ENCODE data around the gene SFPQ.
A peak's percentile ranks its signal among the peaks of the same experiment; 100 is the strongest.
"Not testable (repeated sequence)": the region's sequence is repeated elsewhere in the genome, so short reads cannot be mapped to it uniquely, and the experiment has no call there.

Gene SFPQ

DNA sequence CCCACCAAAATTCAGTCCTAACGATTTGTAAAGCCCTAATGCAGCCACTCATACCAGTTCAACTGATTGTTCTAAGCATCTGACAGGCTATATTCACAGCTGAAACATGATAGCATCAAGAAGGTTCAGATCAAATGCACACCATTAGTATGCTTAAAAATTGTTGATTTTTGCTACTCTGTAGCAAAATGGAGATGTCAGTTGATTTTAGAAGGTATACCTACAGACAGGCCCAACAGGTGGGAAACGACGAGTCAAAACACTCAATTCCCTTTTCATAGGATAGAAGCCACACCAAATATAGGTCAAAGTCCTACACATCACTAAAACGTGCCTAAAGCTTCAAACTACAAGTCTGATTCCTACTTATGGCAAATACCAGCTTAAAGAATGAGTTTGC is 6.7 kb downstream of the SFPQ start:
- DNase-seq: no peak

DNA sequence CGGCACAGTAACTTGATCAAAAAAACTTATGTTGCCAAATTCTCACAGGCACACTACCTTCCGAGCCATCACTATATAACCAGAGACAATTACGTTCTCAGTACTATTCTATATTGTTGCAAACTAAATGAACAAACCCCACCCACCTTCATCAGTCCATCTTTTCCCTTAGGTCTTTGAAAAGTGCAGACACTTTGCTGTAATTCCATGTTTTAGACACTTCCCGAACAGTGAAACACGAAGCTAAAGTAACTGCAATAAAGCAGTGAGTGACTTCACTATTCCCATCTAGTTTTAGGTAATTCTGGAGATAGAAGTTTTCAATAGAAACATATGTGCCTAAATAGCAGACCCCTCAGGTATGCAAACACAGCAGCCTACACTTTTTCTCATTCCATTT is 7.7 kb downstream of the SFPQ start:
- no peak for DNase-seq

DNA sequence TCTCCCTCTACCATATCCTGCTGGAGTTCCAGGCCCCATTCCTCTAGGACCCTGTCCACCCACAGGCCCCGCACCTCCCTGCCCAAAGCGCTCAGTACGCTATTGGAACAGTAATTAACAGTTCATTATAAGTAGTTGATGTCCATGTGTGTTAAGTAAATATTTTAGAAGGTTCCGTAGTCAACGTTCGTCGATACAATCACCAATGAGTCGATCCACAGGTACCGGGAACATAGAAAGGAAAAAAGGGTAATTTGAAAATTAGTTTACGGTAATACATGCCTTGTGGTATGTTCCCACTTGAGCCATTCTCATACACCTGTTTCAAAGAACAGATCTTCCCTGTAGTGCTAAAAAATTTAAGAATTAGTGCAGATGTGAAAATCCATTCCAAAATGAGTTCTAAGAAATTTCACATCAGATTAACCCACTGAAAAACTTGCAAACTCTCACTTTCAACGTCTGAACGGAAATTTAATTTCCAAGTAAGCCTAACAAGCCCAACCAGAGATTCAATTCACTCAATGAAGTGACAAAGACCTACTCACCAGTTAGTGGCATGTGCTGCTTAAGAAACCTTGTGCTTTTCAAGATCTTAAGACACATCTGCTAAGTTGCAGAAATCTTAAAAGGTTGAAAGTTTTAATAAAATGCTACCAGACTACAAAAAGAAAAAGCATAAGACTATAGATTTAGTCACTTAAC is 8.3 kb downstream of the SFPQ start:
- no peak for DNase-seq

DNA sequence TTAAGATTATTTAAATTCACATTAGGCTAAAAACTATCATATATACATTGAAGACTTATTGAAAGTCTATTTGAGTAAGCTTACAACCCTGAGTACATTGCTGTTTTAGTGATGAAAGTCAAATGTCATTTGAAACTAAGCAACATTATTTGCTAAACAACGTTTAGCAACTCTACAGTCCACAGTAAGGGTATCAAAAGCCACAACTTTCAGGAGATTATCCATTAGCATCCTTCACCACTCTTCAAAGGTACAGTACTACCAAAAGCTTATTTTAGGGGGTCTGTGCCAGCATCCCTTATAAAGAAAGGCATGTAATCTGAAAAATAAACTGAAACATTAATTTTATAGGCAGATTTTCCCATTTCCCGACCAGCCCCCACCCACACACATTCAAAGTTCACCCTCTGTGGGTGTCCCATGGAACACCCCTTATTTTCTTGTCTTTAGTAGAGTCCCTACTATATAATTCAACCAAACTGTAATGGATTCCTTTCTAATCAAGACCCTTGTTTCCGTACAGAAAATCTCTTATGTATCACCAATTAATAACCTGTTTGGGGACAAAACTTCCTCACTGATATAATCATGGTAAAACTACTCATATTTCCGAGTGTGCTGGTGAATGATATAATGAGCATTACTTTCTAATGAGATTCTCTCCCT is 11.0 kb downstream of the SFPQ start:
- no peak for DNase-seq

DNA sequence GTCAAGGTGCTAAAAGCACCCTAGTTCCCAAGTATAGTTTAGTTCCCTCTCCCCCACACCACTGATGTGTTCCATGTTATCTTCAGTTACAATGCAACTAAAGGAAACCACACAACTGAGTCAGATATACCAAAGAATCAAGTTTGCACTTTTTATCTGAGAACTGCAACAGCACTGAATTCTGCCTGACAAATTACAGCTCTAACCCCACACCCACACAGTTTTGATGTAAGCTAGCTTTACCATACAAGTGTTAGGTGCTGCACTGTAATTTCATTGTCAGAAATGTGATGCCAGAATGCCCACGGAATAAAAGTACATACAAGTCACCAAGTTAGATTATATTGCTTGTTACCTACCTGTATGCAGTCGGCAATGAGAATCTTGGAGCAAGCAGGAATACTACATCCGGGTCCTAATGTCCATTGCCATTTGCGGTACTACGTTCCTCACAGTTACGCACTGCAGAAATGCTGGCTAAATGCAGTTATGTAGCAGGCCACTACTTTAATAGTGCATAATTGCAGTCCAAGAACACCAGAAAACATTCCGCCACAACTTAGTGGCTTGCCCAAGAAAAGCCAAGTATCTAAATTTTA is 12.1 kb downstream of the SFPQ start:
- DNase-seq: no peak

DNA sequence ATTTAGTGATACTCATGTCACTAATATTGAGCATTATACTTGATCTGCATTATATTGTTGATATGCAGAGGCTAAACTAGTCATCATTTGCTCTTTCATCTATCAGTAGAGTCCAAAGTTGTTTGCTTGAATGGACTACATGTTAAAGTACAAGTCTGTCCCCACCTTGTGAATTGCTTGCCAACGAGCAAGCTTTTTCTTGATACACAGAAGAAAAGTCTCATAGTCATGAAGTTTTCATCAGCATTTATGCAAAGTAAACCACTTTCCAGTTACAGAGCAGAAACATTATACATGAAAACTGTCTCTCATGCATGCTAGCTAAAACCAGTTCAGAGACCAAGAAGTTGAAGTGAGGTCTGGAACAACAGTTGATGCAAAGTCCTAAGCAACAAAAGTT is 13.0 kb downstream of the SFPQ start:
- DNase-seq: no peak

DNA sequence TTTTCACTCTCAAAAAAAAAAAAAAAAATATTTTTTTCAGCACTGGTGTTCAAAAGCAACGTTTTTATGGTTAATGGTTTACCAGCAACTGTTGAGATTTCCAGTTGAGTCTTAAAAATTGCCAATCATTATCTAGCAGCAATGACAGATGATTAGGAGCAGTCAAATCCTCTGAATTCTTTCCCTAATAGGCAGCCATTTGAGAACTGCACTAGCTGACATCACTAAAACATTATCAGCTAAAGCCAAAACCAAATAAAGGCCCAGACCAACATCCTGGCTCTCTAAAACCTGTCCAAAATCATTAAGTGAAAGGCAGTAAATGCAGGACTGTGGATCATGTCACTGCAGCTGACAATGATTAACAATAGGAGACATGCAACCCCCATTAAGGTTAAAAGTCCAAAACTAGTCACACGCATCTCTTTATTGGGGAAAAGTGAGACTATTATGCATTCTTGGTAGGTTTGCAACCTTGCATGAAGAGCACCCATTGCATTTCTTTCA is 14.0 kb downstream of the SFPQ start:
- no peak for DNase-seq

DNA sequence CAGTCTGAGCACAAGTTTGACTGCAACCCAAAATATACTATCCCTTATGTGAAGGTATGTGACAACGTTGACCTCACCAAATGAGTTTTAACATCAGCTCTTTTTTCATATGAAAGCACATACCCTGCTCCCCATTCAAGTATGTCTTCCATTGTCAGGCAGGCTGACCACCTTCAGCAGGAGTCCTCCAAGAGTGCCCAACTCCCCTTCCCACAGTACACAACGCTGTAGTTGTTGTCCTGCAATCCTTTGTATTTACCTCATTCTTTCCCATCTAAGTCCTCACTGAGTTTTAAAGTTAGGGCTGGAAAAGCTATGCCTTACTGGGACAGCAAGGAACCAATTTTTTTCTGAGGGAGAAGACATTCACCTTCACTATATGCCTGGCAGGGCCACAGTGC is 14.7 kb downstream of the SFPQ start:
- no peak for DNase-seq

DNA sequence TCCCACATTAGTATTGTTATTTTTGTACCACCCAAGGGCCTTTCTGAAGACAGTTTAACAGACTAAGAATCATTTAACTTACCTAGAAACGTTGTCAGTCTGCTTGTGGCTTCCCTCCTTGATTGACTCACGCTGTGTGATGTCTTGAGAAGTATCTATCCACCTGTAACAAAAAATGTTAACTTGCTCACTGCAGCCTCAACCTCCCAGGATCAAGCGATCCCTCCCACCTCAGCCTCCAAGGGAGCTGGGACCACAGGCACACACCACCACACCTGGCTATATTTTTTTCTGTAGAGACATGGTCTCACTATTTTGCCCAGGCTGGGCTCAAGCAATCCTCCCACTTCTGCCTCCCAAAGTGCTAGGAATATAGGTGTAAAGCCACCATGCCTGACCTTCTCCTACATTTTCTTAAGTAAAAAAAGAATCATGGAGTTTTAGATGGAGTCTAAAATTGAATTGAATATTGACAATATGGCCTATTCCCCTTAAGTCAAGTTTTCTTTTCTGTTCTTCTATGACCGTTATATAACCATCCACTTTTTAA is 15.6 kb downstream of the SFPQ start:
- DNase-seq: no peak

DNA sequence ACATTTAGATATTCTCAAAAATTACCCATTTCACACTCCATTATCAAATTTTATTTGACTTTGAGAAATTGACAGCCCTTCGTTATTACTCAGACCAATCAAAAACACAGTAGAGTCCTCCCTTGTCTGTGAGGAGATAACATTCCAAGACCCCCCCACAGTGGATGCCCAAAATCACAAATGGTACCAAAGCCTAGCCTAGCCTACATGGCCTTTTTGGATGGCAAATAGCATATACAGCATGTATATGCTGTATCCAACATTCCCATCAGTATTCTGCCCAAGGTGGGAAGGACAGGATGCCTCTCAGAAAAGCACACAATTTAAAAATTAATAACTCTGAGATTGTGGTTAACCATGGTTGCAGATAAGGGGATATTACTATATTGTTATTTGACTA is 17.3 kb downstream of the SFPQ start:
- no peak for DNase-seq

DNA sequence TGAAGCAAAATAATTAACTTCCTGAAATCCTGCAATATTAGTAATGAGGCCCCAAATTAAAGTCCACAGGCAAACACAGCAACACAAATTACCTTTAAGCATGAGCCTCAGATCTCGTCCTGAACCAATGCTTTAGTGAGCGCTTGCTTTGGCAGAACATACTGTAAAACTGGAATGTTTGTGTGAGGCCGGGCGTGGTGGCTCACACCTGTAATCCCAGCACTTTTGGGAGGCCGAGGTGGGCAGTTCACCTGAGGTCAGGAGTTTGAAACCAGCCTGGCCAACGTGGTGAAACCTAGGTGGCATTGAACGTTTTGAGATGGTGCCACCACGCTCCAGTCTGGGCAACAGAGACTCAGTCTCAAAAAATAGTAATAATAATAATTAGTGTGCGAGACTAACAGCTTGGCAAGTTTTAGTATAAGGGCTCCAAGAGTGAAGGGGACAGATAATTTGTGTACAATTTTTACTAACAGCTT is 17.8 kb downstream of the SFPQ start:
- no peak for DNase-seq

DNA sequence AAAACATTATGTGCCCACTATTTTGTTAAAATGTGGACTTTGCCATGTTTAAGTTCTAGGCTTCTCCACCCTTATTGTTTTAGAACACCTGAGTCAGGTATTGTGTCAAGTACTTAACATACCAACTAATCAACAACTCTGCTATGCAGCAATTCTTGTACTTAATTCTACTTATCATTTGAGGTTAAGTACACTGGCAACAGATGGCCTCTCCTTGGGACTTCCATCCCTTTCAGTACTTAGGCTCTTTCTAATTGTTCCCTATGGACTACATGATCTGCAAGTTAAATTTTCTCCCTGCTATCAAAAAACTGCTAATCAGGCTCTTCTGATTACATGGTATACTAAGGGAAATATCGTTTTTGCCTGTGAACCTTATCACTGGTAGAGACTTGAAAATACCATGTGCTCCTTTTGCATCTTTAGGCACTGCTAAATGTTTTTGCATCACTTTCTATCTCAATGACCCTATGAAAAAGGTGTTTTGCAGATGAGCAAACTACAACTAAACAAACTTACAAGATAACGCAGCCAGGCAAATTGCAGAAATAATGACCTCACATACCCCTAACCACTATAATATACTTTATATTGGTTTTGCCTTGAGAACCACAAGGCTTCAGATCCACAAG is 18.9 kb downstream of the SFPQ start:
- no peak for DNase-seq

DNA sequence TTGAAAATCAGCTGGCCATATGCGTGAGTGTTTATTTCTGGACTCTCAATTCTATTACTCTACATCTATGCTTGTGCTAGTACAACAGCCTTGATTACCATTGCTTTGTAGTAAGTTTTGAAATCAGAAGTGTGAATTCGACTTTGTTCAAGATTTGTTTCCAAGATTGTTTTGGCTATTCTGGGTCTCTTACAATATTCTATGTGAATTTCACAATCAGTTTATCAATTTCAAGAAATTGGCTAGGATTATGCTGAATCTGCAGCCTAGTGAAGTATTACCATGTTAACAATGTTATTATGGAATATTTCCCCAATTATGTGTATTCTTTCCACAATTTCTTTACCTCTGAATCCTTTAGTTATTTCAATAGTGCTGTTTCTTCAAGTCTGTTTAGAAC is 19.5 kb downstream of the SFPQ start:
- DNase-seq: no peak

DNA sequence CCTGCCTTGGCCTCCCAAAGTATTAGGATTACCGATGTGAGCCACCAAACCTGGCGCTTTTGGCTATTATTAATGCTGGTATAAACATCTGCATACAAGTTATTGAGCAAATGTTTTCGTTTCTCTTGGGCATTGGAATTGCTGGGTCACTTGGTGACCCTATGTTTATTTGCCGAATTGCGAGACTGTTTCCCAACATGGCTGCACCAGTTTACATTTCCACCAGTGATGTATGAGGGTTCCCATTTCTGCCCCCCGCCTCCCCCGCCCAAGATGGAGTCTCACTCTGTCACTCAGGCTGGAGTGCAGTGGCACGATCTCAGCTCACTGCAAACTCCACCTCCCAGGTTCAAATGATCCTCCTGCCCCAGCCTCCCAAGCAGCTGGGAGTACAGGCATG is 20.9 kb downstream of the SFPQ start:
- DNase-seq: no peak

DNA sequence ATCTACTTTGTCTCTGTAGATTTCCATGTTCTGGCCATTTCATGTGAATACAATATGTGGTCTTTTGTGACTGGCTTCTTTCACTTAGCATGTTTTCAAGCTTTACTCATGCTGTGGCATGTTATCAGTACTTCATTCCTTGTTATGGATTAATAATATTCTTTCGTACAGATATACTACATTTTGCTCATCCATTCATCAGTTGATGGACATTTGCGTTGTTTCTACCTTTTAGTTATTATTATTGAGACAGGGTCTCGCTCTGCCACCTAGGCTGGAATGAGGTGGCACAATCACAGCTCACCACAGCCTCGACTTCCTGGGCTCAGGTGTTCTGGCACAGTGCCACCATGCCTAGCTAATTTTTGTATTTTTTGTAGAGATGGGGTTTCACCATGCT is 21.4 kb downstream of the SFPQ start:
- no peak for DNase-seq

DNA sequence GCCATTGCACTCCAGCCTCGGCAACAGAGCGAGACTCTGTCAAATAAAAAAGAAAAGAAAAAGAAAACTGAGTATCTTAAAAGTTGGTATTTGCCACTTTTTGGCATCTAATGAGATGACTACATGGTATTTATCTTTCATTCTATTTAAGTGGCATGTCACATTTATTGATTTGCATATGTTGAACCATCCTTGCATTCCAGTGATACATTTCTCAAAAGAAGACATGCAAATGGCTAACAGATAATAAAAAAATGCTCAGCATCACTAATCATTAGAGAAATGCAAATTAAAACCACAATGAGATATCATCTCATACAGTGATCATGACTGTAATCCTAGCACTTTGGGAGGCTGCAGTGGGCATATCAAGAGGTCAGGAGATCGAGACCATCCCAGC is 28.1 kb downstream of the SFPQ start:
- no peak for DNase-seq

DNA sequence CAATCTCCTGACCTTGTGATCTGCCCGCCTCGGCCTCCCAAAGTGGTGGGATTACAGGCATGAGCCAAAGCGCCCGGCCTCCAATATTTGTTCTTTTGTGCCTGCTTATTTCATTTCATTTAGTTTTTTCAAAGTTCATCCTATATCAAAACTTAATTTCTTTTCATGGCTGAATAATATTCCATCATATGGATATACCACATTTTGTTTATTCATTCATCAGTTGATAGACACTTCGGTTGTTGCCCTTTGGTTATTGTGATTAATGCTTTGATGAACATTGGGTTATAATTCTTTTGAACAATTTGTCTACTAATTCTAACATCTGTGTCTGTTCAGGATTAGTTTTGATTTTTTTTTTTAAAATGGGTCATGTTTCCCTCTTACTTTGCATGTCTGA is 41.7 kb downstream of the SFPQ start:
- DNase-seq: no peak

DNA sequence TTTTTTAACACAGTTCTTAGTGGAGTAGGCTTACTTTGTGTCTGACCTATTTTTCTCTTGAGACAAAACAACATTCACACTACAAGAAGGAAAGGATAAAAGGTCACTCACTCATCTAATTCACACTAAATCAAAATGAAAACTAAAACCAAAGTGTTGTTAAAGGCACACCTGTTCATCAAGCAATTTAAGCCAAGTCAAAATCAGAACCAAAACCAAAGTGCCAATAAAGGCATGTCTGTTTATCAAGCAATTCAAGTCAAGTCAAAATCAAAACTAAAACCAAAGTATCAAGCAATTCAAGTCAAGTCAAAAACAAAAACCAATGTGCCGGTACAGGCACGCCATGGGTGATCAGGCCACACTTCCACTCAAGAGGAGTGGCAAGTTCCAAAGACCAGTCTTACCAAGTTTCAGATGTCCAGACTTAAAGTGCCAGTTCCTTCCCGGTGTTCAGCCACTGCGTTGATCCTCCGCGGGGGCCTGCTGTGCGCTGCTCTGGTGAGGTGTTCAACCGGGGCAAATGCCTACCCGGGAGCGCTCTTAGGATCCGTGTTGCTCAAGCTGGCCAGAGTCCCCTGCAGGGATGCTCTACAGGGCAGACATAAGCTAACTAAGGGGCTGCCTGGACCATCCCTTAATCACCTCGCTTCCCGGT is 46.9 kb downstream of the SFPQ start:
- peak; percentile 2 for DNase-seq

DNA sequence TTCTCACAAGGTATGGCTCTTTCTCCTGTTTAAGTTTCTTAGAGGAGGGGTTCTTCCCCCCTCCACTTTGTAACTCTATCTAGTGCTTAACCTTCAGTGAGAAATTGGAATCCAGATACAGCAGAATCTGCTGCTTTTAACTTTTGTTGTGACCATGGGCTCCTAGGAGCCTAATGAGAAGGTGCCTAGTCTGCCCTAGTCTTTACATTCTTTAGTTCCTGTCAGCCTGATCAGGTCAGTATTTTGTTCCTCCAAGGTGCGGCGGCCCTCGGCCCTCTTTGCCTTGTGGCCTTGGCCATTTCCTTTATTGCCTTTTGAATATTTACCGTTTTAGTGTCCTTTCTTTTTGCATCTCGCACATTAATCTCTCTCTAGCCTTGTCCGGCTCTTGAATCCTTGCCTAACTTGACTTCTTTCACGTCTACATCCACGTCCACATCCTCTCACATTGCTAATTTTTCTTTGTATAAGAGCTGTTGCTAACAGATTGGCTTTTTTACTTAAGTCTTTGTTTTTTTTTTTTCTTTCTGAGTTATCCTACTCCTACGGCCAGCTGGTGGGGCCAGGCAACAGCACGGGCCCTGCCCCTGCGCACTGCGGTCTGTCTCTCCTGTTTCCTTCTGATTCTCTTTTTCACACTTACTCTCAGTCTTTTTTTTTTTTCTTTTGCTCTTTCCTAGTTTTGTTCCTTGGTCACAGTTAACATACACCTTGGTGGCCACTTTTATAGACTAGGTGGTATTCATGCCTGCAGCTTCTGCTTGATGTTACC is 49.0 kb downstream of the SFPQ start:
- no peak for DNase-seq

DNA sequence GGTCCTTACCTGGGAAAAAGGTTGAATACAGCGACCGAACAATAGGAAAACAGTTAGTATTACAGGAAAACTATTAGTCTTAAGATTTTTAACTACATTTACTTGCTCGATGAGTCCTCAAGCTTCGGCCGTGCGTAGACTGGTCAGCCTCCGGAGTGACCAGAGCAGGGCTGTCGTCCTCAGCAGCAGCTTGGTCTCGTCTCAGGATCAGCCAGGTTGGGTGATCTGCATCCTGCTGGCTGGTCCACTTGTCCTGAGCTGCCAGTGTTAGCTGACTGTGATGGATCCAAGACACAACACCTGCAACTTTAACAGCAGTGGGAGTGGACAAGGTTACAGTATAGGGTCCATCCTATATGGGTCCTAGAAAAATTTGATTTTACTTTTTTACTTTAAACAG is 50.2 kb downstream of the SFPQ start:
- DNase-seq: not testable (repeated sequence)

DNA sequence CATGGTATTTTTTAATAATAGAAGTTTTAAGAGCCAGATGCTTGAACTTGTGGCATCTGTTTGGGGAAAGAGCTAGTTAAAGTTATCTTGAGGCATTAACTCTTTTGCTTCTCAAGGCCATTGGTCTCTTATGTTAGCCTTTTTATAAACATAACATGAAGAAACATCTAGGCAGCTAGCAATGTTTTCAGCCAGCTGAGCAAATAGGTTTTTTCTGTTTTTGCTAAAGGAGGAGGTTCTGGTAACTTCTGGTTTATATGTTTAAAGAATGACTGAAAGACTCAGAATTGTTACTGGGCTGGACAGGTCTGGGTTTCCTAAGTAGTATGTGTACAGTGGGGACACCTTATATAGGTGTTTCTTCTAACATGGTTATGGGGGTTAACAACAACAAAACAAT is 50.7 kb downstream of the SFPQ start:
- DNase-seq: not testable (repeated sequence)

DNA sequence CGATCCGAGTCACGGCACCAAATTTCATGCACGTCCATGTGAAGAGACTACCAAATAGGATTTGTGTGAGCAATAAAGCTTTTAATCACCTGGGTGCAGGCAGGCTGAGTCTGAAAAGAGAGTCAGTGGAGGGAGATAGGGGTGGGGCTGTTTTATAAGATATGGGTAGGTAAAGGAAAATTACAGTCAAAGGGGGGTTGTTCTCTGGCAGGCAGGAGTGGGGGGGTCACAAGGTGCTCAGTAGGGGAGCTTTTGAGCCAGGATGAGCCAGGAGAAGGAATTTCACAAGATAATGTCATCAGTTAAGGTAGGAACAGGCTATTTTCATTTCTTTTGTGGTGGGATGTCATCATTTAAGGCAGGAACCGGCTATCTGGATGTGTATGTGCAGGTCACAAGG is 55.4 kb downstream of the SFPQ start:
- not testable (repeated sequence) for DNase-seq
